Cardiac muscle cell (in vitro differentiated cells and primary cell): Measurements from ENCODE around the gene TAF11. TPM values are rescaled to one million over a fixed set of nuclear protein-coding genes. Genes with fewer than 3 reads are reported as not detected.
"Not testable (repeated sequence)": the region's sequence is repeated elsewhere in the genome, so short reads cannot be mapped to it uniquely, and the experiment has no call there.

ENCODE experiments used
- DNase-seq, 2 donors: peaks; one replicate each; pipeline versions ENCODE4 v3.0.0 to v3.0.0-alpha.2; 2010 to 2017; ENCODE audit warnings: low read depth in 1 of 2, low spot score in 1 of 2
- H3K27ac ChIP-seq: fragments of 200-600 bp; sonication (generic); 2 replicates; pipeline ENCODE4 v1.5.1; 2016
- H3K27me3 ChIP-seq: fragments of 200-600 bp; sonication (generic); 2 replicates; pipeline ENCODE4 v1.6.0; 2016; ENCODE audit warnings: control low read depth
- H3K36me3 ChIP-seq: fragments of 200-600 bp; sonication (generic); 2 replicates; pipeline ENCODE4 v1.5.1; 2016; ENCODE audit warnings: control low read depth
- H3K4me1 ChIP-seq: fragments of 200-600 bp; sonication (generic); 2 replicates; pipeline ENCODE4 v1.8.1; 2017; ENCODE audit warnings: low read depth, mild to moderate bottlenecking, mixed run types
- H3K4me3 ChIP-seq: fragments of 200-600 bp; sonication (generic); 2 replicates; pipeline ENCODE4 v1.5.1; 2016; ENCODE audit warnings: mild to moderate bottlenecking
- H3K9me3 ChIP-seq: fragments of 200-600 bp; sonication (generic); 2 replicates; pipeline ENCODE4 v1.5.1; 2017; ENCODE audit warnings: low read depth, mild to moderate bottlenecking, control low read depth
- polyA plus RNA-seq: library from polyadenylated mRNA; unstranded; fragments of >200 nt; fragmentation: Nextera tagmentation; extraction: Ambion mirVana; gene quantifications from 2 replicates; pipeline ENCODE4 v1.2.1, GENCODE V29; 2016
- total RNA-seq: library from RNA; depleted of rRNA; stranded (reverse); fragments of >200 nt; gene quantifications from 2 replicates; pipeline ENCODE4 v1.2.3, GENCODE V29; 2016
- TF ChIP-seq, protein P1 (sequence below): IDR thresholded peaks from 2 replicates; pipeline ENCODE4 v1.5.1; 2012; ENCODE audit warnings: low read depth, mild to moderate bottlenecking, low read length

The TAF11 gene, protein sequence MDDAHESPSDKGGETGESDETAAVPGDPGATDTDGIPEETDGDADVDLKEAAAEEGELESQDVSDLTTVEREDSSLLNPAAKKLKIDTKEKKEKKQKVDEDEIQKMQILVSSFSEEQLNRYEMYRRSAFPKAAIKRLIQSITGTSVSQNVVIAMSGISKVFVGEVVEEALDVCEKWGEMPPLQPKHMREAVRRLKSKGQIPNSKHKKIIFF
- 25.8 and 30.3 TPM in 2 replicates for total RNA-seq
- polyA plus RNA-seq: 39.9 and 45.3 TPM in 2 replicates

GRCh38 chr6:34887753-34888513 is at the start of gene TAF11:
TSS of gene TAF11 (minus strand) at chr6:34888042. CDS start at chr6:34887957, 85 bp downstream.
- H3K36me3 ChIP-seq: peaks cover under 1% of the 10 kb centered on the region
- no peaks in the 10 kb centered on the region for H3K9me3 ChIP-seq
- peaks cover 6% of the 10 kb centered on the region for H3K4me1 ChIP-seq
- peak within 1 kb of the TSS; percentile 96 for H3K4me3 ChIP-seq
- peak within 1 kb of the TSS; percentile 87 for H3K27ac ChIP-seq
- peak; percentile 96 to 98 for DNase-seq
- no peaks in the 10 kb centered on the region for H3K27me3 ChIP-seq
- TF ChIP-seq, protein P1, sequence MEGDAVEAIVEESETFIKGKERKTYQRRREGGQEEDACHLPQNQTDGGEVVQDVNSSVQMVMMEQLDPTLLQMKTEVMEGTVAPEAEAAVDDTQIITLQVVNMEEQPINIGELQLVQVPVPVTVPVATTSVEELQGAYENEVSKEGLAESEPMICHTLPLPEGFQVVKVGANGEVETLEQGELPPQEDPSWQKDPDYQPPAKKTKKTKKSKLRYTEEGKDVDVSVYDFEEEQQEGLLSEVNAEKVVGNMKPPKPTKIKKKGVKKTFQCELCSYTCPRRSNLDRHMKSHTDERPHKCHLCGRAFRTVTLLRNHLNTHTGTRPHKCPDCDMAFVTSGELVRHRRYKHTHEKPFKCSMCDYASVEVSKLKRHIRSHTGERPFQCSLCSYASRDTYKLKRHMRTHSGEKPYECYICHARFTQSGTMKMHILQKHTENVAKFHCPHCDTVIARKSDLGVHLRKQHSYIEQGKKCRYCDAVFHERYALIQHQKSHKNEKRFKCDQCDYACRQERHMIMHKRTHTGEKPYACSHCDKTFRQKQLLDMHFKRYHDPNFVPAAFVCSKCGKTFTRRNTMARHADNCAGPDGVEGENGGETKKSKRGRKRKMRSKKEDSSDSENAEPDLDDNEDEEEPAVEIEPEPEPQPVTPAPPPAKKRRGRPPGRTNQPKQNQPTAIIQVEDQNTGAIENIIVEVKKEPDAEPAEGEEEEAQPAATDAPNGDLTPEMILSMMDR: no peak

GRCh38 chr6:34934516-34934915 is 46.7 kb upstream of the TAF11 start:
- Histone ChIP-seq H3K27ac (peak overlapping the region; percentile 28), H3K4me1 (peaks cover 11% of the 10 kb centered on the region), H3K4me3 (no peak overlapping the region), H3K27me3 (no peaks in the 10 kb centered on the region), H3K9me3 (no peaks in the 10 kb centered on the region), H3K36me3 (no peaks in the 10 kb centered on the region)
- TF ChIP-seq, protein P1: no peak
- peak; percentile 76 to 96 for DNase-seq

- DNase-seq, H3K36me3 ChIP-seq, H3K4me3 ChIP-seq, H3K27ac ChIP-seq, H3K27me3 ChIP-seq, H3K9me3 ChIP-seq: not testable (repeated sequence)
- H3K4me1 ChIP-seq: peaks cover 20% of the 10 kb centered on the region
Measured at GRCh38 chr6:34932202-34932601, 44.4 kb upstream of the TAF11 start.

DNA sequence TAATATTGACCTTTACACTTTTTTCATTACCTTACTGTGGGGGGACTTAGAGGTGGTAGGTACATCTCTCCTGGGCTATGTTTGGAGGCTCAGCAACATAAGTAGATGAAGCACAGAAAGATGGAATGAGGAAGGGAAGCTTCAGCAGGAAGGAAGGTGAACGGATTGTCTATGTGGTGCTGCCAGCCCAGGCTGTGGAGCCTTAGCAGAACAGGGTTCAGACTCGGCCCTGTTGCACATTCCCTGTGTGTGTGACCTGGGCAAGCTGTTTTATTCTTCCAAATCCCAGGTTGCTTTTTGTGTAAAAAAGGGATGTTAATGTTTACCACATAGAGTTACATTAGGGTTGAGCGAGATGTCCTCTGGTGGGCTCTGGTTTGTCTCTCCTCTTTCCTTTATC is 42.4 kb upstream of the TAF11 start:
- no peaks in the 10 kb centered on the region for H3K36me3 ChIP-seq
- no peaks in the 10 kb centered on the region for H3K27me3 ChIP-seq
- no peak for DNase-seq
- H3K9me3 ChIP-seq: no peaks in the 10 kb centered on the region
- peaks cover 23% of the 10 kb centered on the region for H3K4me1 ChIP-seq
- TF ChIP-seq, protein P1: no peak
- peak overlapping the region; percentile 38 for H3K27ac ChIP-seq
- H3K4me3 ChIP-seq: no peak overlapping the region

DNA sequence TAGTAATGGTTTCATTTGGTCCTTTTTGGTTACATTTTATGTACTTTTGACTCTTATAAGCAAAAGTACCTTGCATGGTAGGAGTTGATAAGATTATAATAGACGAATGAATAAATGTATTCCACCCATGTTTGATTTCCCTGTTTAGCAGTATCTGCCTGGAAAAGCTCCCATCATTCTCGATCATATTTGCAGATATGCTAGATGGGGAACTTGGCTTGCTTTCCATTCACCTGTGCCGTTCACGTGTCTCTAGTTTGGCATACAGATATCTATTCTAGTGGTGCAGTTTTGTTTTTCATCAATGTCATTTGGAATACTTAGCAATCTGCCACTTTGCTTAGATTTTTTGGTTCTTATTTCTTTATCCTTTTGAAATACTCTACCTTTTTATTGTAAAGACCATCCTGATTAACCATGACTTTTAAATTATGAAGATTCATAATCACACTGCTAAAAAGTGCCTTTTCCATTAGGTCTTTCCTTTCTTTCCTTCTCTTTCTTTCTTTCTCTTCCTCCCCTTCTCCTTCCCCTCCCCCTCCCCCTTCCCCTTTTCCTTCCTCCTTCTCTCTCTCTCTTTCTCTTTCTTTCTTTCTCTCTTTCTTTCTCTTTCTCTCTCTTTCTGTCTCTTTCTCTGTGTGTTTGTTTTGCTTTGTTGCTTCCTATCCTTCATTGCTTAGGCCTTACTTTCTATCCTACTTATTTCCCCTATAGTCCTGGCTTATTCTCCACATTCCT is 41.6 kb upstream of the TAF11 start:
- no peak for DNase-seq
- Histone ChIP-seq H3K27ac (no peak overlapping the region), H3K36me3 (no peaks in the 10 kb centered on the region), H3K27me3 (no peaks in the 10 kb centered on the region), H3K4me3 (no peak overlapping the region), H3K9me3 (no peaks in the 10 kb centered on the region), H3K4me1 (peaks cover 23% of the 10 kb centered on the region)
- TF ChIP-seq, protein P1: no peak

DNA sequence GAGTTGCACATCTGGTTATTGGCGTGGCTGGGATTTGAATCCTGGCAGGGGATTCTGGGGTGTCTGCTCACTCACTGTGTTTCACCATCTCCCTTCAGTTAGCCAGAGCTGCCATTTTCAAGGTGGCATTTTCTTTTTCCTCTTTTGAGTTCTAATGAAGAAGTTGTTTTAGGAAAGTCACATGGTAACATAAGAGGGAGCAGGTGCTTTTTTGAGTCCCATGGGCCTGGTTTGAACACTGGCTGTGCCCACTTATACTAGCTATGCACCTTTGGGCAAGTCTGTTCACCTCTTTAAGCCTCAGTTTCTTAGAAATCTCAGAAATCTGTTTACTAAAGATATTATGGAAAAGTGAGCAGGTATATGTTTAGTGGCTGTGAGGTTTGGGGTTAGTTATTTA is 40.9 kb upstream of the TAF11 start:
- DNase-seq: no peak
- H3K4me1 ChIP-seq: peaks cover 23% of the 10 kb centered on the region
- peak overlapping the region; percentile 84 for H3K27ac ChIP-seq
- no peak overlapping the region for H3K4me3 ChIP-seq
- no peaks in the 10 kb centered on the region for H3K9me3 ChIP-seq
- TF ChIP-seq, protein P1: no peak
- H3K27me3 ChIP-seq: no peaks in the 10 kb centered on the region
- no peaks in the 10 kb centered on the region for H3K36me3 ChIP-seq
